HG02763 (cell line): ENCODE results near the gene SPSB1.

Experiments
- ATAC-seq: cut with Tn5 transposase; IDR thresholded peaks from one replicate; pipeline ENCODE4 v1.9.1; 2021; ENCODE audit warnings: mild to moderate bottlenecking, moderate library complexity; ENCODE audit not compliant: unreplicated experiment

SPSB1 gene

GRCh38 chr1:9278585-9279153 is 14.0 kb upstream of the SPSB1 start:
- ATAC-seq: no peak

- ATAC-seq: no peak
Observed at GRCh38 chr1:9279172-9279840, 13.4 kb upstream of the SPSB1 start.

- ATAC-seq: no peak
Observed at GRCh38 chr1:9280015-9280860, 12.5 kb upstream of the SPSB1 start.

GRCh38 chr1:9281071-9281827 is 11.4 kb upstream of the SPSB1 start:
- no peak for ATAC-seq

- ATAC-seq: no peak
Observed at GRCh38 chr1:9281908-9282695, 10.6 kb upstream of the SPSB1 start.

- ATAC-seq: no peak
Observed at GRCh38 chr1:9282696-9282955, 10.1 kb upstream of the SPSB1 start.

- ATAC-seq: no peak
Observed at GRCh38 chr1:9284061-9284460, 8.6 kb upstream of the SPSB1 start.

GRCh38 chr1:9286556-9286955 is 6.1 kb upstream of the SPSB1 start:
- ATAC-seq: no peak

- no peak for ATAC-seq
Observed at GRCh38 chr1:9289090-9289534, 3.6 kb upstream of the SPSB1 start.

- no peak for ATAC-seq
Observed at GRCh38 chr1:9289711-9290485, 2.8 kb upstream of the SPSB1 start.

GRCh38 chr1:9291914-9292360 is 757 bp upstream of the SPSB1 start:
- no peak for ATAC-seq

GRCh38 chr1:9293241-9293532 is 493 bp downstream of the SPSB1 start:
- no peak for ATAC-seq

GRCh38 chr1:9293533-9294404 is 1.1 kb downstream of the SPSB1 start:
- no peak for ATAC-seq

GRCh38 chr1:9294405-9294773 is 1.7 kb downstream of the SPSB1 start:
- no peak for ATAC-seq

- no peak for ATAC-seq
Observed at GRCh38 chr1:9294910-9295636, 2.4 kb downstream of the SPSB1 start.

GRCh38 chr1:9295884-9296283 is 3.2 kb downstream of the SPSB1 start:
- no peak for ATAC-seq

GRCh38 chr1:9296850-9297249 is 4.2 kb downstream of the SPSB1 start:
- no peak for ATAC-seq

- no peak for ATAC-seq
Observed at GRCh38 chr1:9297831-9298230, 5.1 kb downstream of the SPSB1 start.

- no peak for ATAC-seq
Observed at GRCh38 chr1:9298282-9298681, 5.6 kb downstream of the SPSB1 start.
